ENCODE data around the gene RFX3. TPM values are rescaled to one million over a fixed set of nuclear protein-coding genes. Genes with fewer than 3 reads are reported as not detected.

RFX3 gene
- total and polyA plus RNA-seq, 2 donors (not counting 3 experiments of a cell fraction or from before 2014, with no cell fraction given): 4.8 to 10.5 TPM

GRCh38 chr9:3371842-3372241 is 154.0 kb downstream of the RFX3 start:
- FAIRE-seq (no peak), DNase-seq (ENCODE audit: low read depth, low spot score) (no peak)
- Histone ChIP-seq H3K9me1 (replicated peaks; ENCODE audit: control insufficient read depth, extremely low read depth, insufficient read depth, low read length) (no peaks in the 10 kb centered on the region), H3K36me3 (ENCODE audit: control insufficient read depth in 2 of 2, extremely low read depth in 1 of 2, insufficient read depth in 2 of 2, low read length in 2 of 2) (no peaks in the 10 kb centered on the region), H4K20me1 (replicated peaks; ENCODE audit: control insufficient read depth, extremely low read depth, insufficient read depth, low read length) (no peaks in the 10 kb centered on the region), H2AFZ (ENCODE audit: low read depth, low read length) (no peak overlapping the region), H3K9ac (replicated peaks; ENCODE audit: extremely low read depth, insufficient read depth, low read length) (no peak overlapping the region), H3K4me2 (ENCODE audit: insufficient read depth, low read length) (no peak overlapping the region), H3K79me2 (ENCODE audit: control insufficient read depth, insufficient read depth, low read length) (no peaks in the 10 kb centered on the region), H3K27ac (ENCODE audit: insufficient read depth, low read depth, low read length) (no peak overlapping the region), H3K9me3 (replicated peaks; ENCODE audit: control insufficient read depth, insufficient read depth, low read length) (no peaks in the 10 kb centered on the region), H3K27me3 (ENCODE audit: control insufficient read depth in 2 of 2, insufficient read depth in 2 of 2, low read length in 2 of 2) (no peaks in the 10 kb centered on the region), H3K4me3 (replicated peaks in 1 of 3; ENCODE audit: insufficient read depth in 1 of 3, low read depth in 1 of 3, low read length in 3 of 3) (no peak overlapping the region), H3K4me1 (ENCODE audit: control insufficient read depth, extremely low read depth, insufficient read depth, low read length) (no peaks in the 10 kb centered on the region)
- TF ChIP-seq POLR2A (IDR thresholded peaks at IDR 0.05; ENCODE audit: low read depth, low read length): no peak
- no peak for TF ChIP-seq GATA2 (IDR thresholded peaks at IDR 0.05; ENCODE audit: insufficient read depth, insufficient read length, low read depth, low read length)
- TF ChIP-seq JUN (IDR thresholded peaks at IDR 0.05; ENCODE audit: borderline replicate concordance, insufficient read depth, insufficient read length, low read depth): no peak
- no peak for TF ChIP-seq POLR2AphosphoS5 (IDR thresholded peaks at IDR 0.05; ENCODE audit: insufficient read depth, low read depth, low read length)
- no peak for TF ChIP-seq MYC (IDR thresholded peaks at IDR 0.05; ENCODE audit: low read depth, low read length)
- TF ChIP-seq CTCF (IDR thresholded peaks at IDR 0.05; ENCODE audit: extremely low read depth in 1 of 2, insufficient read depth in 1 of 2, low read depth in 1 of 2, low read length in 2 of 2): no peak
- no peak for TF ChIP-seq EZH2 (IDR thresholded peaks at IDR 0.05; ENCODE audit: borderline replicate concordance, low read depth, low read length, severe bottlenecking)
- no peak for TF ChIP-seq MAX (IDR thresholded peaks at IDR 0.05; ENCODE audit: insufficient read depth, insufficient read length)
- TF ChIP-seq FOS (IDR thresholded peaks at IDR 0.05; ENCODE audit: borderline replicate concordance, insufficient read depth, low read length): no peak
- dilution Hi-C loops (cut with MboI; ENCODE audit: extremely low pct_ligation_motif_present, low sequenced_read_pairs) (no loop called here), intact Hi-C loops (cut with micrococcal nuclease) (no loop called here)
- BruUV-seq (replicated peaks): no TSS peak
- CTCF ChIA-PET: interaction anchor here (1.7 kb wide), 1 partner anchor 131 kb away, joined by 4 read pairs; no protein-coding TSS in a partner anchor
- POLR2A ChIA-PET: no interaction called here
